SK-N-SH treated with all-trans-retinoic acid at 6 μM for 48 hours (cell line): ENCODE results near the gene SDK1.

Source experiments
- ATAC-seq: fragments of 200-7000 bp; cut with Tn5 transposase; 3 replicates; pipeline ENCODE4 v1.9.1; 2020; ENCODE audit warnings: mild to moderate bottlenecking, moderate library complexity
- ARNTL ChIP-seq: fragments of 450-650 bp; formaldehyde crosslinking; IDR thresholded peaks from 2 replicates; pipeline ENCODE4 v1.5.0; 2020; ENCODE audit warnings: low read depth, mild to moderate bottlenecking, moderate library complexity, borderline replicate concordance
- CSDC2 ChIP-seq: fragments of 250-450 bp; sonication (Bioruptor Pico); IDR thresholded peaks from 2 replicates; pipeline ENCODE4 v1.5.0; 2020; ENCODE audit warnings: mild to moderate bottlenecking, moderate library complexity
- ESRRG ChIP-seq: fragments of 250-450 bp; sonication (Bioruptor Pico); IDR thresholded peaks from 2 replicates; pipeline ENCODE4 v1.6.1; 2021; ENCODE audit warnings: mild to moderate bottlenecking
- GLIS3 ChIP-seq: fragments of 250-450 bp; sonication (Bioruptor Pico); IDR thresholded peaks from 2 replicates; pipeline ENCODE4 v1.5.0; 2020; ENCODE audit warnings: mild to moderate bottlenecking, moderate library complexity
- ISL1 ChIP-seq: fragments of 250-450 bp; sonication (Bioruptor Pico); IDR thresholded peaks from 2 replicates; pipeline ENCODE4 v2.1.2; 2022; ENCODE audit warnings: mild to moderate bottlenecking, moderate library complexity
- OSR1 ChIP-seq: fragments of 250-450 bp; sonication (Bioruptor Pico); IDR thresholded peaks from 2 replicates; pipeline ENCODE4 v1.8.0; 2022; ENCODE audit warnings: moderate library complexity, mild to moderate bottlenecking, inconsistent platforms
- PPARA ChIP-seq: fragments of 250-450 bp; sonication (Bioruptor Pico); IDR thresholded peaks from 2 replicates; pipeline ENCODE4 v1.5.0; 2020; ENCODE audit warnings: mild to moderate bottlenecking, borderline replicate concordance
- RARB ChIP-seq: fragments of 250-450 bp; sonication (Bioruptor Pico); IDR thresholded peaks from 2 replicates; pipeline ENCODE4 v1.8.0; 2021; ENCODE audit warnings: mild to moderate bottlenecking, moderate library complexity
- TCF4 ChIP-seq: fragments of 250-450 bp; sonication (Bioruptor Pico); IDR thresholded peaks from 2 replicates; pipeline ENCODE4 v1.8.0; 2021; ENCODE audit warnings: mild to moderate bottlenecking, moderate library complexity, borderline replicate concordance
- TOX ChIP-seq: fragments of 250-450 bp; sonication (Bioruptor Pico); IDR thresholded peaks from 2 replicates; pipeline ENCODE4 v1.8.0; 2021; ENCODE audit warnings: mild to moderate bottlenecking, moderate library complexity, borderline replicate concordance
- ZC3H10 ChIP-seq: fragments of 250-450 bp; sonication (Bioruptor Pico); IDR thresholded peaks from 2 replicates; pipeline ENCODE4 v1.5.1; 2021; ENCODE audit warnings: mild to moderate bottlenecking, moderate library complexity
- ZFP3 ChIP-seq: fragments of 250-450 bp; sonication (Bioruptor Pico); IDR thresholded peaks from 2 replicates; pipeline ENCODE4 v1.5.0; 2020; ENCODE audit warnings: mild to moderate bottlenecking, moderate library complexity
- ZFP30 ChIP-seq: fragments of 450-650 bp; formaldehyde crosslinking; IDR thresholded peaks from 2 replicates; pipeline ENCODE4 v1.5.0; 2022; ENCODE audit warnings: mild to moderate bottlenecking, moderate library complexity
- ZNF565 ChIP-seq: fragments of 450-650 bp; formaldehyde crosslinking; conservative IDR thresholded peaks from 2 replicates; pipeline ENCODE4 v1.5.0; 2020; ENCODE audit warnings: low read depth, mild to moderate bottlenecking, moderate library complexity
- ZNF70 ChIP-seq: fragments of 450-650 bp; formaldehyde crosslinking; IDR thresholded peaks from 2 replicates; pipeline ENCODE4 v1.5.0; 2020; ENCODE audit warnings: mild to moderate bottlenecking, moderate library complexity
- ZNF8 ChIP-seq: fragments of 450-650 bp; formaldehyde crosslinking; IDR thresholded peaks from 2 replicates; pipeline ENCODE4 v1.5.0; 2020; ENCODE audit warnings: mild to moderate bottlenecking, moderate library complexity
- TF ChIP-seq, protein P1 (sequence below): fragments of 250-450 bp; sonication (Bioruptor Pico); IDR thresholded peaks from 2 replicates; pipeline ENCODE4 v1.5.1; 2021; ENCODE audit warnings: mild to moderate bottlenecking, moderate library complexity
- TF ChIP-seq, protein P2 (sequence below): fragments of 250-450 bp; sonication (Bioruptor Pico); IDR thresholded peaks from 2 replicates; pipeline ENCODE4 v1.5.1; 2020; ENCODE audit warnings: low read depth, mild to moderate bottlenecking, moderate library complexity
- TF ChIP-seq, protein P3 (sequence below): fragments of 250-450 bp; sonication (Bioruptor Pico); IDR thresholded peaks from 2 replicates; pipeline ENCODE4 v1.8.0; 2021; ENCODE audit warnings: low read depth, mild to moderate bottlenecking, moderate library complexity, borderline replicate concordance
- TF ChIP-seq, protein P4 (sequence below): fragments of 250-450 bp; sonication (Bioruptor Pico); IDR thresholded peaks from 2 replicates; pipeline ENCODE4 v1.5.0; 2020; ENCODE audit warnings: mild to moderate bottlenecking, moderate library complexity

SDK1 gene

DNA sequence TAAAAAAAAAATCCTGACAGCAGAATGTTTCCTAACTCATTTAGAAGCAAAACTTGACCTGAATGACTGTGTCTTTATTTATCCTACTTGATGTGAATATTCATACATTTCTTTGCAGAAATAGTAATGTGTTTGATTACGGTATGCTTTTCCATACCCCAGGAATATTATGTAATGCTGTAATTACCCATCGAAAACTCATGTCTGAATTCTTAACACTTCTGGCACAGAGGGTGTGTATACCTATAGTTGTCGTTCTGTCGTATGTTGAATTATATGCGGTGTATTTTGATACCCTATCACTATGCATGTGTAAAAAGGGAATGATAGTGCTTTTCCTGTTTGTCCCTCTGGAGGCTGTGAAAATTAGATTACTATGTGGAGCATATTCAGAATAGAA is 26.6 kb downstream of the SDK1 start:
- ATAC-seq = no peak
- TF ChIP-seq ZNF8 (CRISPR knock-in tag) (peak; percentile 64; the same call in 1 of the 2 replicates), PPARA (CRISPR knock-in tag) (no peak)

DNA sequence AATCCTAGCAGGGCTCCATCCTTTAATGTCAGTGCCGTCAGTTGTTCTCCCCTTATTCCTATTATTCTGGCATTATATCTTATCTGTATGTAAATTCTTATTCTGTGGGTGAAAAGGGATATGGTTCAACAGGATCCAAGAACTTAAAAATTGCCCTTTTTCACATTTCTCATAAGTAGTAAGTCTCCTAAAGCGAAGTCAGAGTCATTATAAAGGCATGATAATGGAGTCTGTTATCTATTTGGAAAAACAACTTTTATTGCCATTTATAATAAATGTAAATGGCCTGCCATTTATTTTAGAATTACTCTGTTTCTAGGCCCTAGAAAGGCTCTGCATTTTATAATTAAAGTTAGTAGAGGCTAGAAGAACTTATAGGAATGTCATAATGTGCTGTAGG is 31.3 kb downstream of the SDK1 start:
- TF ChIP-seq OSR1 (CRISPR knock-in tag) (no peak), GLIS3 (CRISPR knock-in tag) (no peak), ESRRG (CRISPR knock-in tag) (no peak), PPARA (CRISPR knock-in tag) (no peak), RARB (no peak), ISL1 (CRISPR knock-in tag) (peak; percentile 75)
- no peak for ATAC-seq

DNA sequence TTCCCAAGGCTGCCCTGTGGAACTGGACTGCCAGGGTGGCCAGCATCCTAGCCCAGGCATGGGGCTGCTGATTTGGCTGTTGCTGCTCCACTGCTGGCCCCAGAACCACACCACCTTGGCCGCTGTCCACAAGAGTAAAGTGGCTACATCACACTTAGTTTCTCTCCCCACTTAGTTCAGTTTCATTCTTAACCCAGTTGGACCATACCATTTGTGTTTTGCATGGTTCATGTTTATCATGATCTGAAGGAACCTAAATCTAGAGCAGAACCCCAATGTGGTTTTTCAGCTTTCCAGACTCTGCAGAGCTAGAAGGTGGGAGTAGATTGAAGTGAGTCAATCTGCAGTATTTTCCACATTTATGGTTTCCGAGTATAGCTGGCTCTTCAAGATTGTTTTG is 32.8 kb downstream of the SDK1 start:
- TF ChIP-seq, protein P1, sequence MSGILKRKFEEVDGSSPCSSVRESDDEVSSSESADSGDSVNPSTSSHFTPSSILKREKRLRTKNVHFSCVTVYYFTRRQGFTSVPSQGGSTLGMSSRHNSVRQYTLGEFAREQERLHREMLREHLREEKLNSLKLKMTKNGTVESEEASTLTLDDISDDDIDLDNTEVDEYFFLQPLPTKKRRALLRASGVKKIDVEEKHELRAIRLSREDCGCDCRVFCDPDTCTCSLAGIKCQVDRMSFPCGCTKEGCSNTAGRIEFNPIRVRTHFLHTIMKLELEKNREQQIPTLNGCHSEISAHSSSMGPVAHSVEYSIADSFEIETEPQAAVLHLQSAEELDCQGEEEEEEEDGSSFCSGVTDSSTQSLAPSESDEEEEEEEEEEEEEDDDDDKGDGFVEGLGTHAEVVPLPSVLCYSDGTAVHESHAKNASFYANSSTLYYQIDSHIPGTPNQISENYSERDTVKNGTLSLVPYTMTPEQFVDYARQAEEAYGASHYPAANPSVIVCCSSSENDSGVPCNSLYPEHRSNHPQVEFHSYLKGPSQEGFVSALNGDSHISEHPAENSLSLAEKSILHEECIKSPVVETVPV (CRISPR knock-in tag) = no peak
- TF ChIP-seq ESRRG (CRISPR knock-in tag) = no peak
- no peak for TF ChIP-seq ZFP3 (CRISPR knock-in tag)
- TF ChIP-seq PPARA (CRISPR knock-in tag) = no peak
- no peak for TF ChIP-seq TOX (CRISPR knock-in tag)
- no peak for TF ChIP-seq ZNF565 (CRISPR knock-in tag)
- TF ChIP-seq ISL1 (CRISPR knock-in tag) = no peak
- TF ChIP-seq ZC3H10 (CRISPR knock-in tag) = no peak
- TF ChIP-seq ZNF70 (CRISPR knock-in tag) = no peak
- TF ChIP-seq GLIS3 (CRISPR knock-in tag) = no peak
- TF ChIP-seq CSDC2 (CRISPR knock-in tag) = no peak
- no peak for TF ChIP-seq OSR1 (CRISPR knock-in tag)
- TF ChIP-seq ARNTL = no peak
- TF ChIP-seq ZFP30 (CRISPR knock-in tag) = no peak
- TF ChIP-seq, protein P2, sequence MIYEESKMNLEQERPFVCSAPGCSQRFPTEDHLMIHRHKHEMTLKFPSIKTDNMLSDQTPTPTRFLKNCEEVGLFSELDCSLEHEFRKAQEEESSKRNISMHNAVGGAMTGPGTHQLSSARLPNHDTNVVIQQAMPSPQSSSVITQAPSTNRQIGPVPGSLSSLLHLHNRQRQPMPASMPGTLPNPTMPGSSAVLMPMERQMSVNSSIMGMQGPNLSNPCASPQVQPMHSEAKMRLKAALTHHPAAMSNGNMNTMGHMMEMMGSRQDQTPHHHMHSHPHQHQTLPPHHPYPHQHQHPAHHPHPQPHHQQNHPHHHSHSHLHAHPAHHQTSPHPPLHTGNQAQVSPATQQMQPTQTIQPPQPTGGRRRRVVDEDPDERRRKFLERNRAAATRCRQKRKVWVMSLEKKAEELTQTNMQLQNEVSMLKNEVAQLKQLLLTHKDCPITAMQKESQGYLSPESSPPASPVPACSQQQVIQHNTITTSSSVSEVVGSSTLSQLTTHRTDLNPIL (CRISPR knock-in tag) = no peak
- TF ChIP-seq, protein P3, sequence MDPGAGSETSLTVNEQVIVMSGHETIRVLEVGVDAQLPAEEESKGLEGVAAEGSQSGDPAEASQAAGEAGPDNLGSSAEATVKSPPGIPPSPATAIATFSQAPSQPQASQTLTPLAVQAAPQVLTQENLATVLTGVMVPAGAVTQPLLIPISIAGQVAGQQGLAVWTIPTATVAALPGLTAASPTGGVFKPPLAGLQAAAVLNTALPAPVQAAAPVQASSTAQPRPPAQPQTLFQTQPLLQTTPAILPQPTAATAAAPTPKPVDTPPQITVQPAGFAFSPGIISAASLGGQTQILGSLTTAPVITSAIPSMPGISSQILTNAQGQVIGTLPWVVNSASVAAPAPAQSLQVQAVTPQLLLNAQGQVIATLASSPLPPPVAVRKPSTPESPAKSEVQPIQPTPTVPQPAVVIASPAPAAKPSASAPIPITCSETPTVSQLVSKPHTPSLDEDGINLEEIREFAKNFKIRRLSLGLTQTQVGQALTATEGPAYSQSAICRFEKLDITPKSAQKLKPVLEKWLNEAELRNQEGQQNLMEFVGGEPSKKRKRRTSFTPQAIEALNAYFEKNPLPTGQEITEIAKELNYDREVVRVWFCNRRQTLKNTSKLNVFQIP (CRISPR knock-in tag) = no peak
- TF ChIP-seq, protein P4, sequence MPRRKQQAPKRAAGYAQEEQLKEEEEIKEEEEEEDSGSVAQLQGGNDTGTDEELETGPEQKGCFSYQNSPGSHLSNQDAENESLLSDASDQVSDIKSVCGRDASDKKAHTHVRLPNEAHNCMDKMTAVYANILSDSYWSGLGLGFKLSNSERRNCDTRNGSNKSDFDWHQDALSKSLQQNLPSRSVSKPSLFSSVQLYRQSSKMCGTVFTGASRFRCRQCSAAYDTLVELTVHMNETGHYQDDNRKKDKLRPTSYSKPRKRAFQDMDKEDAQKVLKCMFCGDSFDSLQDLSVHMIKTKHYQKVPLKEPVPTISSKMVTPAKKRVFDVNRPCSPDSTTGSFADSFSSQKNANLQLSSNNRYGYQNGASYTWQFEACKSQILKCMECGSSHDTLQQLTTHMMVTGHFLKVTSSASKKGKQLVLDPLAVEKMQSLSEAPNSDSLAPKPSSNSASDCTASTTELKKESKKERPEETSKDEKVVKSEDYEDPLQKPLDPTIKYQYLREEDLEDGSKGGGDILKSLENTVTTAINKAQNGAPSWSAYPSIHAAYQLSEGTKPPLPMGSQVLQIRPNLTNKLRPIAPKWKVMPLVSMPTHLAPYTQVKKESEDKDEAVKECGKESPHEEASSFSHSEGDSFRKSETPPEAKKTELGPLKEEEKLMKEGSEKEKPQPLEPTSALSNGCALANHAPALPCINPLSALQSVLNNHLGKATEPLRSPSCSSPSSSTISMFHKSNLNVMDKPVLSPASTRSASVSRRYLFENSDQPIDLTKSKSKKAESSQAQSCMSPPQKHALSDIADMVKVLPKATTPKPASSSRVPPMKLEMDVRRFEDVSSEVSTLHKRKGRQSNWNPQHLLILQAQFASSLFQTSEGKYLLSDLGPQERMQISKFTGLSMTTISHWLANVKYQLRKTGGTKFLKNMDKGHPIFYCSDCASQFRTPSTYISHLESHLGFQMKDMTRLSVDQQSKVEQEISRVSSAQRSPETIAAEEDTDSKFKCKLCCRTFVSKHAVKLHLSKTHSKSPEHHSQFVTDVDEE (CRISPR knock-in tag) = no peak
- no peak for TF ChIP-seq TCF4
- TF ChIP-seq RARB = no peak
- TF ChIP-seq, all 23 proteins: peak for 0
- no peak for ATAC-seq

DNA sequence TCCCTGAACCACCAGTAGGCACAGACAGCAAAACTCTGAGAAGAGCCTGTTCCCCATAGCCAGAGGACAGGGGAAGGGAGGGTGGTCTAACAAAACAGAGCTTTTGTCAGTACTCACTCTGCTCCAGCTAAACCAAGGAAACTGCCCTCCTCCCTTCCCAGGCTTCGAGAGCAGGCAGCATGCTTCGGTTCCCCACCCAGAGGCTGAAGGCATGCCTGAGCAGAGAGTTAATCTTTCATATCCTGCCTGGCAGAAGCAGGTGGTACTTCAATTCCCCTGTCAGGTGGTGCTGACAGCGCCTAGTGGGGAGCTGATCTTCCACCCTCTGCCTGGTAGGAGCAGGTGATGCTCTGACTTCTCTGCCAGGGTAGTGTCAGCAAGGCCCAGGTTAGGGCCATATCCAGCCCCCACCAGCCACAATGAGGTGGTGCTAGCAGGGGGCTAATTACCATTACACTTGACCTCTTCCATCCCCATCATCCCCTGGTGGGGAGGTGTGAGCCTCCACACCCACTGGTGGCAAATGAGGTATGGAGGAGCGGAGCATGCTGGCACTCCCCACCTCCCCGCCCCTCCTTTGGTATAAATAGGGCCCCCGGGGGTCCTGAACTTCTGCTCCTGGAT is 35.1 kb downstream of the SDK1 start:
- no peak for ATAC-seq
- no peak for TF ChIP-seq ZC3H10 (CRISPR knock-in tag)
- no peak for TF ChIP-seq PPARA (CRISPR knock-in tag)
- TF ChIP-seq ZNF8 (CRISPR knock-in tag) = no peak
- no peak for TF ChIP-seq ZNF70 (CRISPR knock-in tag)
- no peak for TF ChIP-seq CSDC2 (CRISPR knock-in tag)
